Heart left ventricle (tissue), 16 donors: ENCODE data around the gene THSD4. TPM values are rescaled to one million over a fixed set of nuclear protein-coding genes. Genes with fewer than 3 reads are reported as not detected.

ENCODE experiments used
- ATAC-seq, 4 donors: fragments of 200-7000 bp; cut with Tn5 transposase; one replicate each; pipeline ENCODE4 v1.9.1; 2020 to 2022; ENCODE audit warnings: moderate library complexity in 4 of 4, mild to moderate bottlenecking in 3 of 4, moderate number of reproducible peaks in 1 of 4
- DNase-seq, 5 donors: peaks; one replicate each; pipeline ENCODE4 v3.0.0-alpha.2; 2020
- H3K27ac ChIP-seq, 12 donors: fragments of 200-600 bp; sonication (generic) in 4 of 12; one replicate each; pipeline versions ENCODE4 v1.5.0 to v1.8.0; 2016 to 2022; ENCODE audit warnings: mild to moderate bottlenecking in 2 of 12
- H3K27me3 ChIP-seq, 9 donors: fragments of 200-600 bp; sonication (generic) in 2 of 9; one replicate each; pipeline versions ENCODE4 v1.5.1 to v1.8.0; 2016 to 2022; ENCODE audit warnings: mild to moderate bottlenecking in 3 of 9
- H3K36me3 ChIP-seq, 9 donors: fragments of 200-600 bp; sonication (generic) in 2 of 9; one replicate each; pipeline versions ENCODE4 v1.5.0 to v1.8.0; 2018 to 2022; ENCODE audit warnings: mild to moderate bottlenecking in 2 of 9
- H3K4me1 ChIP-seq, 12 donors: fragments of 200-600 bp; sonication (generic) in 4 of 12; one replicate each; pipeline versions ENCODE4 v1.5.0 to v1.8.0; 2016 to 2022; ENCODE audit warnings: mild to moderate bottlenecking in 3 of 12
- H3K4me3 ChIP-seq, 12 donors: fragments of 200-600 bp; sonication (generic) in 4 of 12; one replicate each; pipeline versions ENCODE4 v1.5.0 to v1.8.0; 2017 to 2022; ENCODE audit warnings: mild to moderate bottlenecking in 9 of 12, moderate library complexity in 4 of 12
- H3K9me3 ChIP-seq, 12 donors: fragments of 200-600 bp; sonication (generic) in 4 of 12; one replicate each; pipeline versions ENCODE4 v1.5.0 to v1.8.0; 2016 to 2022; ENCODE audit warnings: mild to moderate bottlenecking in 1 of 12
- POLR2A ChIP-seq, 2 donors: fragments of 450-650 bp; IDR thresholded peaks; one replicate each; pipeline ENCODE4 v1.6.1; 2017; ENCODE audit warnings: antibody characterized with exemption in 2 of 2, mild to moderate bottlenecking in 2 of 2, moderate library complexity in 2 of 2
- WGBS, 4 donors: extraction: QIAGEN DNeasy Blood & Tissue Kit in 2 of 4; methylation state at CpG; one replicate each; pipeline versions ENCODE4 v1.1.5 to v1.1.7; 2013 to 2018; 5-methylcytosine and 5-hydroxymethylcytosine counted together
- intact Hi-C, 10 donors: fragments of 100-400 bp; cut with DNase I; formaldehyde crosslinking; loops; one replicate each; pipeline versions ENCODE4 v1.11.1 to v1.14.2; 2022
- polyA plus RNA-seq, 2 donors: library from polyadenylated mRNA; stranded (reverse); fragments of 200-250 nt; gene quantifications; one replicate each; pipeline ENCODE4 v1.2.3, GENCODE V29; 2013
- total RNA-seq, 9 donors: library from RNA; depleted of rRNA in 2 of 9; stranded (reverse); fragments of >200 nt in 2 of 9; fragmentation: NEBNext Ultra II Directional in 3 of 9; extraction: Animal tissue kit (Norgen Biotek cat#: 25700) in 3 of 9; gene quantifications; one replicate each; pipeline versions ENCODE4 v1.1.0 to v1.2.4, GENCODE V29; 2016 to 2023
- TF ChIP-seq, protein P1 (sequence below), 12 donors: fragments of 200-600 bp; sonication (generic) in 4 of 12; IDR thresholded peaks; one replicate each; pipeline versions ENCODE4 v1.5.0 to v1.8.0; 2018 to 2022; ENCODE audit warnings: antibody characterized with exemption in 12 of 12, mild to moderate bottlenecking in 5 of 12
- donor health status: ischemic (EF 13 %, LVEDD 7.1; RV severe dilation, severe dysfunction).
- donor health status: healthy with polysubstance abuse.
- donor health status: DM: no; HTN: yes; CAD: no.
- donor health status: DM: no; HTN: no; CAD: no.
- donor health status: ischemic (EF 25% LVEDD 6.9; RV normal size, moderate dysfunction).
- donor health status: ischemic (EF 25% LVEDD 5.7; RV mildly dilated, moderate dysfunction).
- donor health status: healthy.
- donor health status: DM: yes; HTN: yes; CAD: no.
- donor health status: ischemic (EF 35%, LVEDD 5.7; RV mildly dilated, moderate dysfunction).
- donor health status: nonischemic (EF 11% LVEDD 7.7; RV severe dilation, severe dysfunction).
- donor health status: DM: yes; HTN: yes; CAD: no.
- donor health status: PGD.
- donor health status: ischemic (EF 29% LVEDD 5.4; RV normal size, mild dysfunction).
- donor health status: nonischemic (EF 23%, LVEDD 6.1; RV moderate dilation, normal function).

The THSD4 gene
- total and polyA plus RNA-seq, 11 donors = 32.6 to 206 (median 93.2) TPM

DNA sequence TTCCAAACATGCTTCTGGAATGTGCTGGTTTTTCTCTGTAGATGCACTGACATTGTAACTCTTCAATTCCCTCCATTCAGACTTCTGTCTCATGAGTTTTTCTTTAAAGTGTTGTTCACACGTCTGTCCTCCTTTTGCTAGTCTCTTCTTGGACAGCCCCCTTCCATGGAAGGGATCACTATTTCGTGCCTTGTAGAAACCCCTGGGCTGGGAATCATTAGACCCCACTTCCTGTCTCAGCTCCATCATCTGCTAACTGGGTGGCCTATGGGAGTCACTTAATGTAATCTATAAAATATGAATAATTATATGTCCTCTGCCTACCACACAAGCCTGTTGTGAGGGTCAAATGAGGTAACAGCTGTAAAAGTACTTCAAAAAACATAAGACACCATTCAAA is 110.6 kb downstream of the THSD4 start:
- Histone ChIP-seq H3K9me3 (peaks cover 0 to 5% (median 0%) of the 10 kb centered on the region in 12 donors), H3K36me3 (no peaks in the 10 kb centered on the region), H3K4me1 (peaks cover 0 to 39% (median 4%) of the 10 kb centered on the region in 12 donors), H3K4me3 (no peak overlapping the region), H3K27me3 (no peaks in the 10 kb centered on the region), H3K27ac (no peak overlapping the region)
- no peak for ATAC-seq
- intact Hi-C loops = loop anchor here in 1 of 10 donors (5.0 kb wide), 1 partner anchor 44 kb away; no protein-coding TSS in a partner anchor
- DNase-seq = no peak
- WGBS, 4 donors = 65 to 77% (median 73%) methylated on average over 2 of the region's 2 CpGs
- TF ChIP-seq, protein P1, sequence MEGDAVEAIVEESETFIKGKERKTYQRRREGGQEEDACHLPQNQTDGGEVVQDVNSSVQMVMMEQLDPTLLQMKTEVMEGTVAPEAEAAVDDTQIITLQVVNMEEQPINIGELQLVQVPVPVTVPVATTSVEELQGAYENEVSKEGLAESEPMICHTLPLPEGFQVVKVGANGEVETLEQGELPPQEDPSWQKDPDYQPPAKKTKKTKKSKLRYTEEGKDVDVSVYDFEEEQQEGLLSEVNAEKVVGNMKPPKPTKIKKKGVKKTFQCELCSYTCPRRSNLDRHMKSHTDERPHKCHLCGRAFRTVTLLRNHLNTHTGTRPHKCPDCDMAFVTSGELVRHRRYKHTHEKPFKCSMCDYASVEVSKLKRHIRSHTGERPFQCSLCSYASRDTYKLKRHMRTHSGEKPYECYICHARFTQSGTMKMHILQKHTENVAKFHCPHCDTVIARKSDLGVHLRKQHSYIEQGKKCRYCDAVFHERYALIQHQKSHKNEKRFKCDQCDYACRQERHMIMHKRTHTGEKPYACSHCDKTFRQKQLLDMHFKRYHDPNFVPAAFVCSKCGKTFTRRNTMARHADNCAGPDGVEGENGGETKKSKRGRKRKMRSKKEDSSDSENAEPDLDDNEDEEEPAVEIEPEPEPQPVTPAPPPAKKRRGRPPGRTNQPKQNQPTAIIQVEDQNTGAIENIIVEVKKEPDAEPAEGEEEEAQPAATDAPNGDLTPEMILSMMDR (IDR thresholded peaks at IDR 0.05) = no peak
- TF ChIP-seq POLR2A (IDR thresholded peaks at IDR 0.05) = no peak

DNA sequence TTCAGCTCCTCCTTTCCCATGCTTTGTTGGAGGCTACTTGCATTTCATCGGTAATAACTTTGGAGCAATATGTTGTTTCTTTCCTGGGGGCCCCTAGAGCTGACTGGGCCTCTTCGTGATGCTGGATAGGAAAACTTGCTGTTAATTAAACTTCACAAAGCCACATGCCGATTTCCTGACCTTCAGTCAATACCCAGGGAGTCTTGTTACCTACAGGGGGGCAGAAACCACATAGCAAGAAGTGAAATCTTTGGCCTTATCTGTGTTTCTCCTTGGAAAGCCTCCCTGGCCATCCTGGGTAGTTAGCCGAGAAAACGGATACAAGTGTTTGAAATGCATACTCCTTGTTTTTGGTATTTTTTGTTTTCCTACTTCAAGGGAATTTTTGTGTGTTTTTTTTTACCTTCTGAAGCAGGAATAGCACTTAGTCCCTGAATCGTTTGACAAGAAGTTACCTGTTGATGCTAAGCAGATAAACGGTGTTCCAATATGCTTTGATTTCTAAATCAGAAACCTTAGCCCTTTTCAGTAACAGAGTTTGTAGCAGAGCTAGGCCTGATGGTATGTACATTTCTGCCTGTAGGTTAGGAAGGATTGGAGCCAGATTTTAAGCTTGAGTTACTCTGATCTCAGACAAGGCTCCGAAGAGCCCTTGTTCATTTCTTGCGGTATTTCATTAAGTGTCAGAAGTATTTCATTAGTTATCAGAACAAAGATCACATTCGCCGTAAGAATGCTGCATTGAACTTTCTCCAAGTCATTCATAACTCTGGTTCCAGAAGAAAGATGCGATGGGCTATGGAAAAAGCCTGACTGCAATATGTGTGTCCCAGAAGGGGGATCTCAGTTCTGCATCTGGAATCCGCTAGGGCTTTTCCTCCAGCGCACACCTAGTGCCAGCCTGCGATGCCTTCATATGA is 111.5 kb downstream of the THSD4 start:
- Histone ChIP-seq H3K27me3 (no peaks in the 10 kb centered on the region), H3K4me1 (peaks cover 0 to 47% (median 7%) of the 10 kb centered on the region in 12 donors), H3K27ac (peak overlapping the region in 4 of 12 donors; percentile 1 to 20 (median 6)), H3K9me3 (peaks cover 0 to 5% (median 0%) of the 10 kb centered on the region in 12 donors), H3K4me3 (no peak overlapping the region), H3K36me3 (no peaks in the 10 kb centered on the region)
- intact Hi-C loops = loop anchor here in 1 of 10 donors (5.0 kb wide), 1 partner anchor 44 kb away; no protein-coding TSS in a partner anchor
- DNase-seq (no peak), ATAC-seq (no peak)
- TF ChIP-seq, protein P1 (IDR thresholded peaks at IDR 0.05) = no peak
- TF ChIP-seq POLR2A (IDR thresholded peaks at IDR 0.05) = no peak
- WGBS, 4 donors = 78 to 83% (median 80%) methylated on average over 15 of the region's 15 CpGs

DNA sequence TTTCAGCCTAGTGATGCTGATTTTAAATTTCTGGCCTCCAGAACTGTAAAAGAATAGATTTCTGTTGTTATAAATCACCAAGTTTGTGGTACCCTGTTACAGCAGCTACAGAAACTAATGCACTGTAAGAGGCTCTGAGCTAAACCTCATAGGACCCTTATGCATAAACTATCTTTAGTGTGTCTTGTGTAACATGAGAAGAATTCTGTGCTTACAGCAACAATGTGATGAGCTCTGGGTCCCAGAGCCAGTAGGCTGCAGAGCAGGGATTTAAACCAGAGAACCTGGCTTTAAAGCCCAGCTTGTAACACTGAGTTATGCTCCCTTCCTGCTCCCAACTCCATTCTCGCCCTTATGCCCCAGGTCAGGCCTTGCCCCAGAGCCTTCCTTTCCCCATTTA is 113.1 kb downstream of the THSD4 start:
- ATAC-seq (no peak), DNase-seq (no peak)
- Histone ChIP-seq H3K4me3 (no peak overlapping the region), H3K9me3 (peaks cover 0 to 5% (median 0%) of the 10 kb centered on the region in 12 donors), H3K36me3 (no peaks in the 10 kb centered on the region), H3K27me3 (no peaks in the 10 kb centered on the region), H3K27ac (peak overlapping the region in 4 of 12 donors; percentile 6 to 26 (median 20)), H3K4me1 (peaks cover 0 to 40% (median 9%) of the 10 kb centered on the region in 12 donors)
- TF ChIP-seq, protein P1 (IDR thresholded peaks at IDR 0.05) = no peak
- intact Hi-C loops = loop anchor here in 1 of 10 donors (5.0 kb wide), 1 partner anchor 46 kb away; no protein-coding TSS in a partner anchor
- 89 to 98% (median 93%) methylated on average over 1 of the region's 1 CpG for WGBS, 4 donors

DNA sequence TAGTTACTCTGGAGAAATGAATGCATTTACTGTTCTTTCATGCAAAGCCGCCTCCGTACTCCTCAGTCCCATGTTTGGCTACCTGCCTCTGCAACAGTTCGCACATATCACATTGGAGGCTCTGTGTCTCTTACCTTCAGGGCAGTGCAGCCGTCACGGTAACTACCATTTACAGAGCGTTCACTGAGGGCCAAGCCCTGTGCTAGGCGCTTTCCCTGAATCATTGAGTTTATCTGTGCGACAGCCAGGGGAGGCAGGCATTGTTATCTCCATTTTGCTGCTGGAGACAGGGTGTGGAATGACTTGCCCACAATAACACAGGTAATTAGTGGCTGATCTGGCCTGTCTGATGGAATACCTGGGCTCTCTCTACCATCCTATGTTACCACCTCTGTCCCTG is 115.0 kb downstream of the THSD4 start:
- no peaks in the 10 kb centered on the region for H3K9me3 ChIP-seq
- H3K27ac ChIP-seq = peak overlapping the region in 1 of 12 donors; percentile 46
- no peaks in the 10 kb centered on the region for H3K27me3 ChIP-seq
- H3K36me3 ChIP-seq = peaks cover 0 to 8% (median 0%) of the 10 kb centered on the region in 9 donors
- DNase-seq (no peak), ATAC-seq (no peak)
- H3K4me1 ChIP-seq = peaks cover 0 to 52% (median 11%) of the 10 kb centered on the region in 12 donors
- TF ChIP-seq, protein P1 (IDR thresholded peaks at IDR 0.05) = no peak
- TF ChIP-seq POLR2A (IDR thresholded peaks at IDR 0.05) = no peak
- intact Hi-C loops = loop anchor here in 3 of 10 donors (10.0 kb wide), 2 partner anchors 86 to 116 kb away; partner anchors contain the start of gene THSD4 (in 2 of the 3)
- no peak overlapping the region for H3K4me3 ChIP-seq
- 72 to 81% (median 74%) methylated on average over 8 of the region's 8 CpGs for WGBS, 4 donors
